Measurements from ENCODE around the gene MRPS24.

The MRPS24 gene

DNA sequence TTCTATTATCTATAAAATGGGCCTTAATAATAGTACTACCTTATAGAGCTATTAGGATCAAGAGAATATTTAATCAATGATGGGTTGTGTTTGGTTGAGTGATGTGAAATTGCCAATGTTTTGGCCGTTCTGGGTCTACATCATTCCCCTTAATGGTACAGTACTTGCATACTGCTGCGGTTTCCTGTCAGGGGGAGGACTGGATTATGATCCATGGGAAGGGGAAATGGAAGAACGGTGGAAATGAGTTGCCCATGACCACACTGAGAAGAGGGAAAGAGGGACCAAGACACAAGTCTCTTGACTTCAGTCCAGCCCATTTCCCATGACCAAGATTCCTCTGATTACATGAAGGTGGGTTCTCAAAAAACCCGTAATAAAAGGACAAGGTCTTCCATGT lies 999 bp upstream of the MRPS24 start:
- no peak for DNase-seq (ENCODE audit: low read depth)
- no peak overlapping the region for H3K4me3 ChIP-seq (ENCODE audit: low read depth, low read length)

DNA sequence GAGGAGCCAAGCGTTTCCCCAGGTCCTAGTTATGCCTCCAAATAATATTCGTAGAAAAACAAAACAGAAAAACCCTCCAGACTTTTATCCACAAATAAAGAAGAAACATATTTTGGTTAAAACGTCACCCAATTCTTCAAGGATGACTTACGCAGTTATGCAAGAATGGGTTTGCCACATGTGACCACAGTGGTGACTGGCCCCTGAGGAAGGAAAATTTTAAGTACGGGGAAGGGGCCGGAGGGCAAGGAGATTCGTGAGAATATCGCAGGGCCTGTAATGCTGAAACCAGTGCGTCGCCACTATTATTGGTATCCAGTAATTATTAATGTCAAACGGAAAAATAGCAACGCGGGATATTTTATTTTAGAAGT lies 537 bp upstream of the MRPS24 start:
- peak overlapping the region; percentile 82 for H3K4me3 ChIP-seq (ENCODE audit: low read depth, low read length)
- TF ChIP-seq, protein P1, sequence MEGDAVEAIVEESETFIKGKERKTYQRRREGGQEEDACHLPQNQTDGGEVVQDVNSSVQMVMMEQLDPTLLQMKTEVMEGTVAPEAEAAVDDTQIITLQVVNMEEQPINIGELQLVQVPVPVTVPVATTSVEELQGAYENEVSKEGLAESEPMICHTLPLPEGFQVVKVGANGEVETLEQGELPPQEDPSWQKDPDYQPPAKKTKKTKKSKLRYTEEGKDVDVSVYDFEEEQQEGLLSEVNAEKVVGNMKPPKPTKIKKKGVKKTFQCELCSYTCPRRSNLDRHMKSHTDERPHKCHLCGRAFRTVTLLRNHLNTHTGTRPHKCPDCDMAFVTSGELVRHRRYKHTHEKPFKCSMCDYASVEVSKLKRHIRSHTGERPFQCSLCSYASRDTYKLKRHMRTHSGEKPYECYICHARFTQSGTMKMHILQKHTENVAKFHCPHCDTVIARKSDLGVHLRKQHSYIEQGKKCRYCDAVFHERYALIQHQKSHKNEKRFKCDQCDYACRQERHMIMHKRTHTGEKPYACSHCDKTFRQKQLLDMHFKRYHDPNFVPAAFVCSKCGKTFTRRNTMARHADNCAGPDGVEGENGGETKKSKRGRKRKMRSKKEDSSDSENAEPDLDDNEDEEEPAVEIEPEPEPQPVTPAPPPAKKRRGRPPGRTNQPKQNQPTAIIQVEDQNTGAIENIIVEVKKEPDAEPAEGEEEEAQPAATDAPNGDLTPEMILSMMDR (IDR thresholded peaks at IDR 0.05; ENCODE audit: control insufficient read depth, extremely low read depth, insufficient read depth), result no peak
- DNase-seq (ENCODE audit: low read depth), result no peak

More for the DNA sequence above, 999 bp upstream of the MRPS24 start:
- TF ChIP-seq, protein P1 (IDR thresholded peaks at IDR 0.05; ENCODE audit: control insufficient read depth, extremely low read depth, insufficient read depth), result no peak

DNA sequence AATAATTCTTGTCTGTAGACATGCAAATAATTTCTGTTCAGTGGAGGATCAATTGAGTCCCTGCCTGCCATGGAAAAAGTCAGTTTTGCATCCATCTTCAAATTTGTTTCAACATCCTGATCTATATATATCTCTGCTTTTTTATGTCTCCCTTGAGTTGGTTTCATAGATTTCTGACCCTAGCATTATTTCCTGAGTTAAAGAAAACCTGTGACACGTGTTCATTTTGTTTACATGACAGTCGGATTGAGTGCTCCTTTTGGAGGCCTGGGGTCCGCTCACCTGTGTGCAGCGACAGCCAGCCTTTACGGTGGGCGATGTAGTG lies 674 bp downstream of the MRPS24 start:
- H3K4me3 ChIP-seq (ENCODE audit: low read depth, low read length), result peak overlapping the region; percentile 82
- TF ChIP-seq, protein P1 (IDR thresholded peaks at IDR 0.05; ENCODE audit: control insufficient read depth, extremely low read depth, insufficient read depth), result no peak
- no peak for DNase-seq (ENCODE audit: low read depth)

DNA sequence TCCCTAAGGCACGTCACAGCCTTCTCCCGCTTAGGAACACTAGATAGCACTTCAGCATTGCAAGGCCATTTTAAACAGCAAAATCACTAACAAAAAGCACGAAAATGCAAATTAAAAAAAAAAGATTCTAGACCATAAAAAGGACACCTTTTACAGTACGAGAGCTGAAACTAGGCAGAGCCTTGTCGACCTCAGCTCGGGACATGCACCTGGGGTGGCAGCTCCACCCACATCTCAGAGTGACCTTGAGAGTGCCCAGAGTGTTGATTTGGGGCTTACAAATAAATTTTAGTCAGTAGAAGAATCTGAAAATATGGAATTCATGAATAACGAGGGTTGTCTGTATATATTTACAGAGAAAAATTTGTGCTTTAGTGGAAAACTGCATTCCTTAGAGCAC lies 1.1 kb downstream of the MRPS24 start:
- H3K4me3 ChIP-seq (ENCODE audit: low read depth, low read length), result peak overlapping the region; percentile 82
- DNase-seq (ENCODE audit: low read depth), result no peak
- TF ChIP-seq, protein P1 (IDR thresholded peaks at IDR 0.05; ENCODE audit: control insufficient read depth, extremely low read depth, insufficient read depth), result no peak

DNA sequence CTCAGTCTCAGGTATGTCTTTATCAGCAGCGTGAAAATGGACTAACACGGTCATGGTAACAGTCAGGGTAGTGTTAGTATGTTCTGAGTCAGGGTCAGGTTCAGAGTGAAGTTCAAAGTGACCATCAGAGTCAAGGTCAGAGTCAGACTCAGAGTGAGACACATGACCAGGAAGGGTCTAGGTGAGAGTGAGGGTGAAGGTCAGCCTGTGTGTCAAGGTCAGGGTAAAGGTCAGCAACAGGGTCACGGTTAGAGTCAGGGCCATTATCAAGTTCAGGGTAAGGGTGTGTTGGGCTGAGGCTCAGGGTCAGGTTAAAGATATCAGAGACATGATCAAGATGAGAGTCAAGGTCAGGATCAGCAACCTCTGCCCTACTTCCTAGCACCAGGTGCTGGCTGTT lies 4.0 kb downstream of the MRPS24 start:
- H3K4me3 ChIP-seq (ENCODE audit: low read depth, low read length), result no peak overlapping the region
- no peak for DNase-seq (ENCODE audit: low read depth)
- TF ChIP-seq, protein P1 (IDR thresholded peaks at IDR 0.05; ENCODE audit: control insufficient read depth, extremely low read depth, insufficient read depth), result no peak

DNA sequence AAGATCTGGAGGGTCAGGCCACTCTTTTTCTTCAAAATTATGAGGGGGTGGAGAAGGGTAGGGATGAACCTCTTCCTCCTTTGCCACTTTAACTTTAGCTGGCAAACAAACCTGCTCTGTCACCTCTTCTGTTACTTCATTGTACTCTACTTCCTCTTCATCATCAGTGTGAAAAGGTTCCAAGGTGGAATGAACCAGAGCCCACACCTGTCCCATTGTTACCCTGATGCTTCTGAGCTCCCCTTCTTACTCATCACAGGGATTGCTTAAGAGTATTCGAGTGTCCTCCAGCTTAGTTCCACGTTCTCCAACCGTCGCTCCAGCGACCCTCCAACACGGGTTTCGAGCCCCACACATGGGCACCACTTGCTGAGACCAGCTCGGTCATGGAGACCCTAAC lies 5.2 kb downstream of the MRPS24 start:
- no peak overlapping the region for H3K4me3 ChIP-seq (ENCODE audit: low read depth, low read length)
- no peak for DNase-seq (ENCODE audit: low read depth)
- TF ChIP-seq, protein P1 (IDR thresholded peaks at IDR 0.05; ENCODE audit: control insufficient read depth, extremely low read depth, insufficient read depth), result no peak

DNA sequence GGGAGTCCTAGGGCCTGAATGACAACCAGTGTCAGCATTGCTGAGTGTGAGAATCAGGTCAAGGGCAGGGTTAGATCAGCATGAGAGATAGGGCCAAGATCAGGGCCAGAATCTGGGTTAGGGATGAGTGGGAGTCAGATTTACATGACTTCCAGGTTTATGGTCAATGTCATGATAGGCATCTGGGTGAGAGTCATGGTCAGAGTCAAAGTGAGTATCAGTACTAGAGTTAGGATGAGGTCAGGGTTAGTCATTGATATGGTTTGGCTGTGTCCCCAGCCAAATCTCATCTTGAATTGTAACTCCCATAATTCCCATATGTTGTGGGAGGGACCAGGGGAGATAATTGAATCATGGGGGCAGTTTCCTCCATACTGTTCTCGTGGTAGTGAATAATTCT lies 12.3 kb downstream of the MRPS24 start:
- no peak overlapping the region for H3K4me3 ChIP-seq (ENCODE audit: low read depth, low read length)
- TF ChIP-seq, protein P1 (IDR thresholded peaks at IDR 0.05; ENCODE audit: control insufficient read depth, extremely low read depth, insufficient read depth), result no peak
- DNase-seq (ENCODE audit: low read depth), result no peak

All from LNCaP clone FGC (cell line).